NCI-H345 (cell line): ENCODE measurements around the gene CREB5.

ENCODE experiments used
- DNase-seq: peaks from one replicate; lab custom pipeline; 2025; lab: John Stamatoyannopoulos, UW

CREB5 gene

GRCh38 chr7:28407651-28408050 lies 4.7 kb upstream of the CREB5 start:
- DNase-seq: no peak

- DNase-seq: no peak
Observed at GRCh38 chr7:28408105-28408959, 4.0 kb upstream of the CREB5 start.

- DNase-seq: peak; percentile 83
Observed at GRCh38 chr7:28408960-28409715, 3.2 kb upstream of the CREB5 start.

GRCh38 chr7:28409716-28410627 lies 2.3 kb upstream of the CREB5 start:
- DNase-seq: peak; percentile 13

GRCh38 chr7:28410628-28411531 lies 1.4 kb upstream of the CREB5 start:
- no peak for DNase-seq

GRCh38 chr7:28413011-28413410 lies 693 bp downstream of the CREB5 start:
- no peak for DNase-seq

GRCh38 chr7:28414453-28414852 lies 2.1 kb downstream of the CREB5 start:
- no peak for DNase-seq

- DNase-seq: no peak
Observed at GRCh38 chr7:28417321-28417940, 5.1 kb downstream of the CREB5 start.

GRCh38 chr7:28418311-28418710 lies 6.0 kb downstream of the CREB5 start:
- no peak for DNase-seq

- no peak for DNase-seq
Observed at GRCh38 chr7:28418966-28419365, 6.6 kb downstream of the CREB5 start.

- no peak for DNase-seq
Observed at GRCh38 chr7:28419716-28420115, 7.4 kb downstream of the CREB5 start.

GRCh38 chr7:28423112-28423511 lies 10.8 kb downstream of the CREB5 start:
- DNase-seq: no peak

- DNase-seq: no peak
Observed at GRCh38 chr7:28423918-28424514, 11.7 kb downstream of the CREB5 start.

- no peak for DNase-seq
Observed at GRCh38 chr7:28425496-28425895, 13.2 kb downstream of the CREB5 start.

- no peak for DNase-seq
Observed at GRCh38 chr7:28427236-28427635, 14.9 kb downstream of the CREB5 start.

- no peak for DNase-seq
Observed at GRCh38 chr7:28430616-28431015, 18.3 kb downstream of the CREB5 start.

GRCh38 chr7:28432105-28432504 lies 19.8 kb downstream of the CREB5 start:
- DNase-seq: no peak

- no peak for DNase-seq
Observed at GRCh38 chr7:28433039-28433438, 20.7 kb downstream of the CREB5 start.

- peak; percentile 6 for DNase-seq
Observed at GRCh38 chr7:28433699-28434219, 21.4 kb downstream of the CREB5 start.

- no peak for DNase-seq
Observed at GRCh38 chr7:28434510-28434909, 22.2 kb downstream of the CREB5 start.
